Suprapubic skin (tissue), 4 donors: ENCODE data around the gene ASPM. TPM values are rescaled to one million over a fixed set of nuclear protein-coding genes. Genes with fewer than 3 reads are reported as not detected.

Experiments used
- DNase-seq, 2 donors: peaks; one replicate each; pipeline ENCODE4 v3.0.0-alpha.2; 2019; ENCODE audit warnings: low spot score in 2 of 2
- H3K27ac ChIP-seq: fragments of 200-600 bp; sonication (generic); one replicate; pipeline ENCODE4 v1.5.1; 2019
- H3K27me3 ChIP-seq: fragments of 200-600 bp; sonication (generic); one replicate; pipeline ENCODE4 v1.5.1; 2019
- H3K36me3 ChIP-seq: fragments of 200-600 bp; sonication (generic); one replicate; pipeline ENCODE4 v1.5.1; 2019
- H3K4me1 ChIP-seq: fragments of 200-600 bp; sonication (generic); one replicate; pipeline ENCODE4 v1.5.1; 2019
- H3K4me3 ChIP-seq: fragments of 200-600 bp; sonication (generic); one replicate; pipeline ENCODE4 v1.5.1; 2019; ENCODE audit warnings: mild to moderate bottlenecking
- H3K9me3 ChIP-seq: fragments of 200-600 bp; sonication (generic); one replicate; pipeline ENCODE4 v1.5.1; 2019
- CTCF ChIP-seq, 2 donors: fragments of 200-600 bp in 1 of 2; fragments of 450-650 bp in 1 of 2; sonication (generic) in 1 of 2; IDR thresholded peaks; one replicate each; pipeline ENCODE4 v1.5.1; 2016 to 2019; ENCODE audit warnings: antibody characterized with exemption in 2 of 2, mild to moderate bottlenecking in 1 of 2, moderate library complexity in 1 of 2
- EP300 ChIP-seq: sonication (generic); formaldehyde crosslinking; IDR thresholded peaks from one replicate; pipeline ENCODE4 v1.6.1; 2017; ENCODE audit warnings: antibody characterized with exemption
- POLR2A ChIP-seq, 2 donors: fragments of 450-650 bp; IDR thresholded peaks; one replicate each; pipeline ENCODE4 v1.6.1; 2017; ENCODE audit warnings: antibody characterized with exemption in 2 of 2, mild to moderate bottlenecking in 2 of 2, moderate library complexity in 2 of 2
- POLR2AphosphoS5 ChIP-seq, 3 donors: sonication (generic); formaldehyde crosslinking; IDR thresholded peaks; one replicate each; pipeline ENCODE4 v1.6.1; 2017; ENCODE audit warnings: antibody characterized with exemption in 3 of 3
- WGBS: methylation state at CpG from one replicate; pipeline ENCODE4 v1.1.5; 2018; 5-methylcytosine and 5-hydroxymethylcytosine counted together
- total RNA-seq, 4 donors: library from RNA; depleted of rRNA; stranded (reverse); fragments of >200 nt; gene quantifications; one replicate each; pipeline ENCODE4 v1.1.0, GENCODE V29; 2016

The ASPM gene
- total RNA-seq, 4 donors from 2014 or later, result 3.6 to 13.0 (median 5.6) TPM

- Histone ChIP-seq H3K27me3 (no peaks in the 10 kb centered on the region), H3K9me3 (no peaks in the 10 kb centered on the region), H3K4me3 (no peak overlapping the region), H3K4me1 (no peaks in the 10 kb centered on the region), H3K27ac (no peak overlapping the region), H3K36me3 (peaks cover 60% of the 10 kb centered on the region)
- 20% methylated on average over 2 of the region's 2 CpGs for whole genome bisulfite sequencing
- DNase-seq, result no peak
- no peak for TF ChIP-seq POLR2AphosphoS5 (IDR thresholded peaks at IDR 0.05)
- no peak for TF ChIP-seq EP300
- no peak for TF ChIP-seq POLR2A (IDR thresholded peaks at IDR 0.05)
- no peak for TF ChIP-seq CTCF (IDR thresholded peaks at IDR 0.05)
These were observed 25.1 kb upstream of the ASPM start for GRCh38 chr1:197171531-197171930.

- no peak for TF ChIP-seq CTCF (IDR thresholded peaks at IDR 0.05)
- TF ChIP-seq POLR2AphosphoS5 (IDR thresholded peaks at IDR 0.05), result no peak
- TF ChIP-seq EP300, result no peak
- no peak for TF ChIP-seq POLR2A (IDR thresholded peaks at IDR 0.05)
- Histone ChIP-seq H3K4me3 (no peak overlapping the region), H3K27me3 (no peaks in the 10 kb centered on the region), H3K4me1 (no peaks in the 10 kb centered on the region), H3K36me3 (peaks cover 57% of the 10 kb centered on the region), H3K27ac (no peak overlapping the region), H3K9me3 (no peaks in the 10 kb centered on the region)
- no peak for DNase-seq
These were observed 24.1 kb upstream of the ASPM start for GRCh38 chr1:197170538-197170937.

GRCh38 chr1:197159461-197159860 is 13.0 kb upstream of the ASPM start:
- 97% methylated on average over 7 of the region's 7 CpGs for WGBS
- TF ChIP-seq EP300 (no peak), POLR2A (IDR thresholded peaks at IDR 0.05) (no peak), POLR2AphosphoS5 (IDR thresholded peaks at IDR 0.05) (no peak), CTCF (IDR thresholded peaks at IDR 0.05) (no peak)
- peaks cover 18% of the 10 kb centered on the region for H3K36me3 ChIP-seq

GRCh38 chr1:197156692-197157091 is 10.2 kb upstream of the ASPM start:
- no peak overlapping the region for H3K27ac ChIP-seq
- H3K4me1 ChIP-seq, result no peaks in the 10 kb centered on the region
- no peak for DNase-seq
- 76% methylated on average over 1 of the region's 1 CpG for whole genome bisulfite sequencing
- no peak overlapping the region for H3K4me3 ChIP-seq
- TF ChIP-seq EP300, result no peak
- TF ChIP-seq POLR2AphosphoS5 (IDR thresholded peaks at IDR 0.05), result no peak
- TF ChIP-seq CTCF (IDR thresholded peaks at IDR 0.05), result no peak
- TF ChIP-seq POLR2A (IDR thresholded peaks at IDR 0.05), result no peak
- H3K9me3 ChIP-seq, result no peaks in the 10 kb centered on the region
- H3K27me3 ChIP-seq, result no peaks in the 10 kb centered on the region
- peaks cover 12% of the 10 kb centered on the region for H3K36me3 ChIP-seq

More at GRCh38 chr1:197159461-197159860, 13.0 kb upstream of the ASPM start:
- Histone ChIP-seq H3K4me3 (no peak overlapping the region), H3K9me3 (no peaks in the 10 kb centered on the region), H3K27ac (no peak overlapping the region), H3K27me3 (no peaks in the 10 kb centered on the region), H3K4me1 (no peaks in the 10 kb centered on the region)
- DNase-seq, result no peak

GRCh38 chr1:197152662-197153061 is 6.2 kb upstream of the ASPM start:
- WGBS, result 81% methylated on average over 4 of the region's 4 CpGs
- no peak for DNase-seq
- no peaks in the 10 kb centered on the region for H3K36me3 ChIP-seq
- H3K27ac ChIP-seq, result no peak overlapping the region
- H3K9me3 ChIP-seq, result no peaks in the 10 kb centered on the region
- no peak overlapping the region for H3K4me3 ChIP-seq
- no peaks in the 10 kb centered on the region for H3K27me3 ChIP-seq
- H3K4me1 ChIP-seq, result no peaks in the 10 kb centered on the region
- TF ChIP-seq EP300 (no peak), POLR2A (IDR thresholded peaks at IDR 0.05) (no peak), CTCF (IDR thresholded peaks at IDR 0.05) (no peak), POLR2AphosphoS5 (IDR thresholded peaks at IDR 0.05) (no peak)
